HL-60 (cell line): ENCODE results near the gene AKR1B1.

Source experiments
- DNase-seq, 2 experiments: peaks; one replicate each; pipeline ENCODE4 v3.0.0-alpha.2; 2010 to 2020; ENCODE audit warnings: low read depth in 1 of 2, low spot score in 1 of 2
- H3K27ac ChIP-seq: fragments of 250-450 bp; sonication (Bioruptor Pico); replicated peaks from 2 replicates; pipeline ENCODE4 v1.5.1; 2020; ENCODE audit warnings: mild to moderate bottlenecking, moderate library complexity
- H3K27me3 ChIP-seq: fragments of 250-450 bp; sonication (Bioruptor Pico); 2 replicates; pipeline ENCODE4 v1.5.1; 2021; ENCODE audit warnings: mild to moderate bottlenecking, moderate library complexity; ENCODE audit not compliant: insufficient read depth, poor library complexity, severe bottlenecking
- H3K4me3 ChIP-seq: replicated peaks from 2 replicates; pipeline ENCODE4 v1.5.1; 2011; ENCODE audit warnings: mild to moderate bottlenecking, control low read depth, low read length; ENCODE audit not compliant: insufficient read depth
- GABPA ChIP-seq: IDR thresholded peaks from 2 replicates; pipeline ENCODE4 v1.6.1; 2012; ENCODE audit warnings: low read depth
- POLR2AphosphoS5 ChIP-seq: IDR thresholded peaks from 2 replicates; pipeline ENCODE4 v1.6.1; 2012; ENCODE audit warnings: low read depth
- SPI1 ChIP-seq: IDR thresholded peaks from 2 replicates; pipeline ENCODE4 v1.6.1; 2012; ENCODE audit warnings: low read depth, mild to moderate bottlenecking, borderline replicate concordance
- TF ChIP-seq, protein P1 (sequence below): IDR thresholded peaks from 2 replicates; pipeline ENCODE4 v1.6.1; 2012; ENCODE audit warnings: low read depth; ENCODE audit not compliant: insufficient replicate concordance
- TF ChIP-seq, protein P2 (sequence below): IDR thresholded peaks from one replicate; pipeline ENCODE4 v1.5.1; 2011; ENCODE audit warnings: low read length, control low read depth, inconsistent platforms; ENCODE audit not compliant: insufficient read depth

AKR1B1 gene

DNA sequence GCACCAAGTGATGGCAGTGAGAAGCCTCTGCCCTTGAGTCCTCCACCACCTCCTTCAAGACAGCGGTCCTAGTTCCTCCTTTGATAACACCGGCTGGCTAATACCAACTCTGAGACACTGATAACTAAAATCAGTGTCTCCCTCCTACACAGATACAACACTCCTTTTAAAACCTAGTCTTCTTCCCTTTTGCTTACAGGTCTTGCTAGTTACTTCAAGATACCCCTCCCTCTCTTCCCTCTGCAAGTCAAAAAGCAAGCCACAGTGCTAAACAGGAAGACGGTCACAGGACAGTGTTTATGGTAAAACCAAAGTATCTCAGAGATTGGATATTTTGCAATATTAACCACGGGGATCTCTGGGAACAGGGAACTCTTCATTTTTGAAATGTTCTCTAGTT, 4.6 kb downstream of the AKR1B1 start:
- DNase-seq = peak; percentile 28 to 44
- Histone ChIP-seq H3K27ac (no peak overlapping the region), H3K4me3 (no peak overlapping the region), H3K27me3 (peaks cover 21% of the 10 kb centered on the region)
- TF ChIP-seq SPI1 (peak; percentile 5; the same call in 1 of the 2 replicates), POLR2AphosphoS5 (no peak)

DNA sequence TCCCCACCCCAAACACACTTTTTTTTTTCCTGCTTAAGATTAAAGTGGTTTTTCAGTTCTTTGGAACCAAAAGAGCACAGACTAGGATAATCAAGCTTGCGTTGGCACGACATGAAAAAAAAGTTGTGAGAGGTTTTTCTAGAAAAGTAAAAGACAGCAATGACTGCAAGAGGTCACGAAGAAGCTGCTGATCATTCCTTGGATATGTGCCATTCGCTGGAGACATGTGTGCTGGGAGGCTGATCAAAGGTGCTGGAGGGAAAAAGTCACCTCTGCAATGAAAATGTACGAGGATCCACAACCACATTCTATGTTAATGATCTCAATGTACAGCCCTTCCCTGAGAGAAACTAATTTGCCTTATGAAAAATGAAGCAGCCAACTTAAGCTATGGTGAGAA, 5.4 kb downstream of the AKR1B1 start:
- no peak overlapping the region for H3K27ac ChIP-seq

DNA sequence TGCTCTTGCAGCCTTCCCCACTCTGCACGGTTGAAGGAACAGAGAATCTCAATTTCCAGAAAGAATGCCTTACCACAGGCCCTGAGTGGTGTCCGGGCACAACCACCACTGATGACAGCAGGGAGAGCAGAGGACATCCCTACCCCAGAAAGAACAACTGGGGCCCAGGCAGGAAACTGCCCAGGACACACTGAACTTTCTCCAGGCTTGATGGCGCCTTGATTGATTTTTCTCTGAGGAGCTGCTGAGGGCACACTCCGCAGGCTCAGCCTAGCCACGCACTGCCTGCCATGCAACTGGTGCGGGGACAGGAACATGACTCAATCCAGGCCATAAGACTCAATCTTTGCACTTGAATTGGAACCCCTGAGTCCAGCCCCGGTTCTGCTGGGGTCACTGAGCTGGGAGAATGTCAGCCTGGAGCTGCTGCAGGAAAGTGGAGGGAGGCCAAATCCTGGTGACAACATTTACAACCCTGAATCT, 5.9 kb downstream of the AKR1B1 start:
- Histone ChIP-seq H3K27me3 (peaks cover 8% of the 10 kb centered on the region), H3K27ac (no peak overlapping the region), H3K4me3 (no peak overlapping the region)
- no peak for DNase-seq
- no peak for TF ChIP-seq SPI1

More for the DNA sequence above, 5.4 kb downstream of the AKR1B1 start:
- Histone ChIP-seq H3K27me3 (peaks cover 13% of the 10 kb centered on the region), H3K4me3 (no peak overlapping the region)
- no peak for DNase-seq
- TF ChIP-seq, protein P1, sequence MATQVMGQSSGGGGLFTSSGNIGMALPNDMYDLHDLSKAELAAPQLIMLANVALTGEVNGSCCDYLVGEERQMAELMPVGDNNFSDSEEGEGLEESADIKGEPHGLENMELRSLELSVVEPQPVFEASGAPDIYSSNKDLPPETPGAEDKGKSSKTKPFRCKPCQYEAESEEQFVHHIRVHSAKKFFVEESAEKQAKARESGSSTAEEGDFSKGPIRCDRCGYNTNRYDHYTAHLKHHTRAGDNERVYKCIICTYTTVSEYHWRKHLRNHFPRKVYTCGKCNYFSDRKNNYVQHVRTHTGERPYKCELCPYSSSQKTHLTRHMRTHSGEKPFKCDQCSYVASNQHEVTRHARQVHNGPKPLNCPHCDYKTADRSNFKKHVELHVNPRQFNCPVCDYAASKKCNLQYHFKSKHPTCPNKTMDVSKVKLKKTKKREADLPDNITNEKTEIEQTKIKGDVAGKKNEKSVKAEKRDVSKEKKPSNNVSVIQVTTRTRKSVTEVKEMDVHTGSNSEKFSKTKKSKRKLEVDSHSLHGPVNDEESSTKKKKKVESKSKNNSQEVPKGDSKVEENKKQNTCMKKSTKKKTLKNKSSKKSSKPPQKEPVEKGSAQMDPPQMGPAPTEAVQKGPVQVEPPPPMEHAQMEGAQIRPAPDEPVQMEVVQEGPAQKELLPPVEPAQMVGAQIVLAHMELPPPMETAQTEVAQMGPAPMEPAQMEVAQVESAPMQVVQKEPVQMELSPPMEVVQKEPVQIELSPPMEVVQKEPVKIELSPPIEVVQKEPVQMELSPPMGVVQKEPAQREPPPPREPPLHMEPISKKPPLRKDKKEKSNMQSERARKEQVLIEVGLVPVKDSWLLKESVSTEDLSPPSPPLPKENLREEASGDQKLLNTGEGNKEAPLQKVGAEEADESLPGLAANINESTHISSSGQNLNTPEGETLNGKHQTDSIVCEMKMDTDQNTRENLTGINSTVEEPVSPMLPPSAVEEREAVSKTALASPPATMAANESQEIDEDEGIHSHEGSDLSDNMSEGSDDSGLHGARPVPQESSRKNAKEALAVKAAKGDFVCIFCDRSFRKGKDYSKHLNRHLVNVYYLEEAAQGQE = no peak
- TF ChIP-seq GABPA = no peak
- no peak for TF ChIP-seq SPI1
- no peak for TF ChIP-seq POLR2AphosphoS5
- TF ChIP-seq, protein P2, sequence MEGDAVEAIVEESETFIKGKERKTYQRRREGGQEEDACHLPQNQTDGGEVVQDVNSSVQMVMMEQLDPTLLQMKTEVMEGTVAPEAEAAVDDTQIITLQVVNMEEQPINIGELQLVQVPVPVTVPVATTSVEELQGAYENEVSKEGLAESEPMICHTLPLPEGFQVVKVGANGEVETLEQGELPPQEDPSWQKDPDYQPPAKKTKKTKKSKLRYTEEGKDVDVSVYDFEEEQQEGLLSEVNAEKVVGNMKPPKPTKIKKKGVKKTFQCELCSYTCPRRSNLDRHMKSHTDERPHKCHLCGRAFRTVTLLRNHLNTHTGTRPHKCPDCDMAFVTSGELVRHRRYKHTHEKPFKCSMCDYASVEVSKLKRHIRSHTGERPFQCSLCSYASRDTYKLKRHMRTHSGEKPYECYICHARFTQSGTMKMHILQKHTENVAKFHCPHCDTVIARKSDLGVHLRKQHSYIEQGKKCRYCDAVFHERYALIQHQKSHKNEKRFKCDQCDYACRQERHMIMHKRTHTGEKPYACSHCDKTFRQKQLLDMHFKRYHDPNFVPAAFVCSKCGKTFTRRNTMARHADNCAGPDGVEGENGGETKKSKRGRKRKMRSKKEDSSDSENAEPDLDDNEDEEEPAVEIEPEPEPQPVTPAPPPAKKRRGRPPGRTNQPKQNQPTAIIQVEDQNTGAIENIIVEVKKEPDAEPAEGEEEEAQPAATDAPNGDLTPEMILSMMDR = no peak

DNA sequence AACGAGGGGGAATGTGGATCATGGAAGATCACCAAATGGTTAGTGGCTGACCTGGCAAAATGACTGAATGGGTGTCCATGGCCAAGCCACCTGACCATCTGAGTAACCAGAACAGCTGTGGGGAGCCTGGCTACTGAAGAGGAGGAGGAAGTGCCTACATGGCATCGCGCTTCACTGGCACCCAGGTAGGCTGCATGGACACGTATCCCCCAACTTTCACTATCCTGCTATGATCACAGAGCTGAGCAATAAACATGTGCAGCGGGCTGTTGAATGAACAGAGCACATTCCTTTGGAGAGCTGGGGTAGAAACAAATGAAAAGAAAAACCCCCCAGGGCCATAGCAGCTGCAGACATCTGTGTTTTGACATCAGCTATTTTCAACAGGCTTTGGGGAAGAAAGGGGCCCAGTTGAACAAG, 6.5 kb downstream of the AKR1B1 start:
- TF ChIP-seq GABPA (no peak), SPI1 (no peak), POLR2AphosphoS5 (no peak)
- TF ChIP-seq, protein P1 = no peak
- TF ChIP-seq, protein P2 = no peak
- Histone ChIP-seq H3K4me3 (no peak overlapping the region), H3K27me3 (peaks cover 4% of the 10 kb centered on the region), H3K27ac (no peak overlapping the region)
- DNase-seq = no peak

DNA sequence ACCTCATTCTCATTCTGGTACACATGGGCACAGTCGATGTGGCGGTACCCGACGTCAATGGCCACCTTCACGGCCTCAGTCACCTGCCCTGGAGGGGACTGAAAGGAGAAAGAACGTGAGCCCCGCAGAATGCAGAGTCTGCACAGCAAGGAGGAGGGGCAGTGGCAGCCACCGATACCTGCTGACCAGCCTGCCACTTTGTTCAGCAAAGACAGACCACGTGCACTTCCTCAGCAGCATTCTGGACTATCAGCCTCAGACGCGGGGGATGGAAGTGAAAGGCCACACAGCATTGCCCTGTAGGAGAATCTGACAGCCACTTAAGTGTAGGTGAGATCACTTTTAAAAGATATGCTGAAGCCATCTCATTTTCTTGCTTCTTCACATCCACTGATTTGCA, 7.2 kb downstream of the AKR1B1 start:
- Histone ChIP-seq H3K27me3 (no peaks in the 10 kb centered on the region), H3K27ac (no peak overlapping the region), H3K4me3 (no peak overlapping the region)
- TF ChIP-seq, protein P2 = no peak
- no peak for TF ChIP-seq GABPA
- TF ChIP-seq POLR2AphosphoS5 = no peak
- no peak for TF ChIP-seq SPI1
- TF ChIP-seq, protein P1 = no peak
- DNase-seq = no peak
